ENCODE measurements around the gene OR2A12.

- TF ChIP-seq CTCF (IDR thresholded peaks at IDR 0.05) (no peak), ZFX (IDR thresholded peaks at IDR 0.05; ENCODE audit: borderline replicate concordance) (no peak)
Measured at GRCh38 chr7:144085978-144086377, at the start of gene OR2A12.
